H1 (cell line): ENCODE data around the gene RXRA. TPM values are rescaled to one million over a fixed set of nuclear protein-coding genes. Genes with fewer than 3 reads are reported as not detected.

Source experiments
- CTCF ChIA-PET: fragments of 300-600 bp; sonication (Branson Sonifier 250); formaldehyde crosslinking; loops from one replicate; lab custom pipeline; 2021; ENCODE audit not compliant: partially characterized antibody; lab: Charles Lee
- POLR2A ChIA-PET: fragments of 300-600 bp; sonication (Branson Sonifier 250); formaldehyde crosslinking; loops from one replicate; lab custom pipeline; 2021; ENCODE audit warnings: inconsistent platforms; ENCODE audit not compliant: partially characterized antibody; lab: Charles Lee
- DNase-seq, 2 experiments: peaks; one replicate each; pipeline versions ENCODE4 v3.0.0 to v3.0.0-alpha.2; 2010 to 2022; ENCODE audit warnings: low spot score in 2 of 2, low read depth in 1 of 2, mixed read lengths in 1 of 2
- FAIRE-seq: peaks from 2 replicates; lab custom pipeline; 2011; peaks lifted over from hg19 to GRCh38; lab: Jason Lieb, UNC
- H2AFZ ChIP-seq: 2 replicates; pipeline ENCODE4 v1.8.1; 2012; ENCODE audit warnings: low read length, inconsistent platforms
- H2AK5ac ChIP-seq: 2 replicates; pipeline ENCODE4 v1.6.1; 2013; ENCODE audit warnings: low read depth, low read length
- H2BK120ac ChIP-seq: replicated peaks from 2 replicates; pipeline ENCODE3; 2013; ENCODE audit warnings: low read depth, low read length, inconsistent platforms
- H2BK12ac ChIP-seq: 2 replicates; pipeline ENCODE4 v1.6.1; 2013; ENCODE audit warnings: low read depth, low read length
- H2BK15ac ChIP-seq: 2 replicates; pipeline ENCODE4 v1.6.1; 2013; ENCODE audit warnings: low read length
- H2BK20ac ChIP-seq: 2 replicates; pipeline ENCODE4 v1.6.1; 2013; ENCODE audit warnings: low read length
- H2BK5ac ChIP-seq: 2 replicates; pipeline ENCODE4 v1.6.1; 2013; ENCODE audit warnings: low read depth, low read length
- H3K14ac ChIP-seq: 2 replicates; pipeline ENCODE4 v1.6.1; 2013; ENCODE audit warnings: inconsistent platforms; ENCODE audit not compliant: insufficient read length
- H3K18ac ChIP-seq: 2 replicates; pipeline ENCODE4 v1.6.1; 2013; ENCODE audit warnings: low read length; ENCODE audit errors: extremely low read depth
- H3K23ac ChIP-seq: 2 replicates; pipeline ENCODE4 v1.6.1; 2013; ENCODE audit warnings: inconsistent platforms; ENCODE audit not compliant: insufficient read length
- H3K23me2 ChIP-seq: 2 replicates; pipeline ENCODE4 v1.6.1; 2013; ENCODE audit warnings: low read depth, low read length
- H3K27ac ChIP-seq: 2 replicates; pipeline ENCODE4 v1.6.1; 2011; ENCODE audit warnings: low read depth, low read length, inconsistent platforms
- H3K27me3 ChIP-seq, 4 experiments: replicated peaks in 1 of 4; 1 replicate in 1 of 4; 2 replicates in 3 of 4; pipeline versions ENCODE4 v1.6.1 to v1.8.1; 2011 to 2013; ENCODE audit warnings: low read length in 3 of 4, mild to moderate bottlenecking in 3 of 4, inconsistent platforms in 2 of 4, mixed read lengths in 2 of 4, moderate library complexity in 1 of 4; ENCODE audit not compliant: control insufficient read depth in 3 of 4, insufficient read depth in 3 of 4; ENCODE audit errors: extremely low read depth in 1 of 4
- H3K36me3 ChIP-seq, 4 experiments: 2 replicates each; pipeline versions ENCODE4 v1.6.1 to v1.8.1; 2011 to 2013; ENCODE audit warnings: mild to moderate bottlenecking in 4 of 4, low read length in 3 of 4, moderate library complexity in 2 of 4, control low read depth in 1 of 4, inconsistent platforms in 1 of 4; ENCODE audit not compliant: insufficient read depth in 4 of 4, control insufficient read depth in 2 of 4
- H3K4ac ChIP-seq: replicated peaks from 2 replicates; pipeline ENCODE3; 2013; ENCODE audit warnings: low read length, low read depth, mixed read lengths, inconsistent platforms; ENCODE audit not compliant: insufficient read length
- H3K4me1 ChIP-seq, 4 experiments: replicated peaks in 1 of 4; 1 replicate in 1 of 4; 2 replicates in 3 of 4; pipeline versions ENCODE4 v1.6.1 to v1.8.1; 2011 to 2013; ENCODE audit warnings: low read length in 3 of 4, inconsistent platforms in 2 of 4, mixed read lengths in 1 of 4; ENCODE audit not compliant: insufficient read depth in 4 of 4, control insufficient read depth in 3 of 4
- H3K4me2 ChIP-seq, 2 experiments: 2 replicates each; pipeline versions ENCODE4 v1.6.1 to v1.8.1; 2011 to 2013; ENCODE audit warnings: low read depth in 2 of 2, low read length in 2 of 2, control low read depth in 1 of 2, inconsistent platforms in 1 of 2, mild to moderate bottlenecking in 1 of 2; ENCODE audit not compliant: insufficient read depth in 1 of 2
- H3K4me3 ChIP-seq, 4 experiments: fragments of 200-600, 300-600 bp in 1 of 4; sonication (generic), shearing (Covaris generic), sonication (Bioruptor Twin) in 1 of 4; 2 replicates each; pipeline versions ENCODE4 v1.5.1 to v1.8.1; 2011 to 2016; ENCODE audit warnings: low read length in 4 of 4, low read depth in 3 of 4, control low read depth in 2 of 4, inconsistent platforms in 2 of 4, mild to moderate bottlenecking in 2 of 4, mixed read lengths in 1 of 4, moderate library complexity in 1 of 4; ENCODE audit not compliant: insufficient read depth in 2 of 4; ENCODE audit errors: extremely low read depth in 1 of 4
- H3K56ac ChIP-seq: replicated peaks from 2 replicates; pipeline ENCODE3; 2013; ENCODE audit warnings: low read depth, mild to moderate bottlenecking, mixed read lengths, low read length, inconsistent platforms; ENCODE audit not compliant: insufficient read length
- H3K79me1 ChIP-seq: 2 replicates; pipeline ENCODE4 v1.6.1; 2013; ENCODE audit warnings: low read depth, low read length, control low read depth
- H3K79me2 ChIP-seq, 2 experiments: 2 replicates each; pipeline versions ENCODE4 v1.6.1 to v1.8.1; 2012 to 2013; ENCODE audit warnings: low read length in 2 of 2, mild to moderate bottlenecking in 2 of 2, inconsistent platforms in 1 of 2; ENCODE audit not compliant: insufficient read depth in 2 of 2, control insufficient read depth in 1 of 2
- H3K9ac ChIP-seq, 4 experiments: replicated peaks in 1 of 4; 1 replicate in 1 of 4; 2 replicates in 3 of 4; pipeline versions ENCODE4 v1.6.1 to v1.8.1; 2011 to 2013; ENCODE audit warnings: low read depth in 3 of 4, low read length in 3 of 4, control low read depth in 2 of 4, mild to moderate bottlenecking in 2 of 4, moderate library complexity in 2 of 4, inconsistent platforms in 1 of 4; ENCODE audit errors: extremely low read depth in 1 of 4
- H3K9me3 ChIP-seq, 2 experiments: 2 replicates each; pipeline versions ENCODE4 v1.6.1 to v1.8.1; 2012 to 2013; ENCODE audit warnings: mild to moderate bottlenecking in 2 of 2, moderate library complexity in 2 of 2, control low read depth in 1 of 2, inconsistent platforms in 1 of 2, low read depth in 1 of 2, low read length in 1 of 2, mixed read lengths in 1 of 2; ENCODE audit not compliant: insufficient read depth in 2 of 2
- H4K20me1 ChIP-seq, 2 experiments: replicated peaks in 1 of 2; 2 replicates each; pipeline versions ENCODE3 to v1.8.1; 2011 to 2013; ENCODE audit warnings: inconsistent platforms in 2 of 2, low read length in 2 of 2, mild to moderate bottlenecking in 1 of 2; ENCODE audit not compliant: insufficient read depth in 2 of 2, control insufficient read depth in 1 of 2
- H4K5ac ChIP-seq: 2 replicates; pipeline ENCODE4 v1.6.1; 2013; ENCODE audit warnings: low read length, low read depth, mixed read lengths, inconsistent platforms; ENCODE audit not compliant: insufficient read length
- H4K8ac ChIP-seq: 2 replicates; pipeline ENCODE4 v1.8.0; 2013; ENCODE audit warnings: mild to moderate bottlenecking, moderate library complexity, low read length, inconsistent platforms; ENCODE audit not compliant: insufficient read depth; ENCODE audit errors: extremely low read depth
- H4K91ac ChIP-seq: replicated peaks from 2 replicates; pipeline ENCODE3; 2013; ENCODE audit warnings: low read length, mixed read lengths, inconsistent platforms; ENCODE audit not compliant: insufficient read length
- CHD2 ChIP-seq: IDR thresholded peaks from 2 replicates; pipeline ENCODE4 v1.6.1; 2012; ENCODE audit warnings: low read length, improper control_type of control experiment
- EGR1 ChIP-seq: IDR thresholded peaks from 2 replicates; pipeline ENCODE4 v1.6.1; 2011; ENCODE audit warnings: low read depth, low read length, borderline replicate concordance
- EZH2 ChIP-seq: fragments of 200-600 bp; sonication (generic); IDR thresholded peaks from 2 replicates; pipeline ENCODE4 v1.7.1; 2012; ENCODE audit warnings: low read depth, mild to moderate bottlenecking, moderate library complexity, low read length, inconsistent platforms; ENCODE audit not compliant: severe bottlenecking
- GTF2F1 ChIP-seq: IDR thresholded peaks from 2 replicates; pipeline ENCODE4 v1.6.1; 2012; ENCODE audit warnings: low read depth, low read length, improper control_type of control experiment, borderline replicate concordance
- JUN ChIP-seq: IDR thresholded peaks from 2 replicates; pipeline ENCODE4 v1.6.1; 2011; ENCODE audit warnings: low read depth, mild to moderate bottlenecking, improper control_type of control experiment, low read length
- PHF8 ChIP-seq: fragments of 200-600 bp; sonication (generic); conservative IDR thresholded peaks from 2 replicates; pipeline ENCODE4 v1.7.1; 2012; ENCODE audit warnings: low read depth, mild to moderate bottlenecking, inconsistent platforms, low read length, moderate library complexity
- RNF2 ChIP-seq: fragments of 200-900, 300-1000 bp; sonication (generic); IDR thresholded peaks from 2 replicates; pipeline ENCODE4 v1.7.1; 2016; ENCODE audit warnings: borderline replicate concordance, low read depth, mild to moderate bottlenecking, antibody characterized with exemption, low read length; ENCODE audit not compliant: poor library complexity, severe bottlenecking; ENCODE audit errors: missing control alignments
- SP1 ChIP-seq: IDR thresholded peaks from 2 replicates; pipeline ENCODE4 v1.6.1; 2011; ENCODE audit warnings: low read depth, low read length
- TAF7 ChIP-seq: optimal IDR thresholded peaks from 2 replicates; pipeline ENCODE3; 2011; ENCODE audit warnings: low read depth, mild to moderate bottlenecking, inconsistent platforms, low read length, moderate library complexity, borderline replicate concordance
- ZNF274 ChIP-seq: IDR thresholded peaks from 2 replicates; pipeline ENCODE4 v1.7.0; 2012; ENCODE audit warnings: low read length, borderline replicate concordance; ENCODE audit errors: extremely low read depth
- WGBS, 2 experiments: shearing (Covaris generic) in 1 of 2; methylation state at CpG; one replicate each; pipeline versions ENCODE4 v1.1.6 to v1.1.7; 2013 to 2015; ENCODE audit warnings: low lambda C conversion rate in 2 of 2, mixed read lengths in 2 of 2, inconsistent platforms in 1 of 2, low coverage in 1 of 2, missing lambda C conversion rate in 1 of 2; ENCODE audit not compliant: insufficient replicate concordance in 2 of 2, insufficient coverage in 1 of 2, insufficient read length in 1 of 2; ENCODE audit errors: extremely low coverage in 1 of 2, missing lambda C conversion rate in 1 of 2; 5-methylcytosine and 5-hydroxymethylcytosine counted together
- polyA plus RNA-seq, 7 experiments: library from polyadenylated mRNA; depleted of rRNA in 3 of 7; stranded (reverse) in 5 of 7; unstranded in 2 of 7; fragments of >200 nt in 5 of 7; fragments of 200-250 nt in 2 of 7; gene quantifications; 1 replicate in 5 of 7; 2 replicates in 1 of 7; 4 replicates in 1 of 7; pipeline versions ENCODE4 v1.2.1 to v1.2.3, GENCODE V29; 2011 to 2013; ENCODE audit warnings: missing spikeins in 2 of 7, mixed read lengths in 2 of 7
- total RNA-seq: library from RNA; stranded (reverse); fragmentation: NEBNext Ultra II Directional; extraction: Animal tissue kit (Norgen Biotek cat#: 25700); gene quantifications from 2 replicates; pipeline ENCODE4 v1.2.1, GENCODE V29; 2021
- TF ChIP-seq, protein P1 (sequence below): IDR thresholded peaks from 2 replicates; pipeline ENCODE4 v1.6.1; 2011; ENCODE audit warnings: low read length, improper control_type of control experiment

Gene RXRA
- total and polyA plus RNA-seq, 2 of the 8 experiments (the other 6 are each of a cell fraction or from before 2014, with no cell fraction given) = 9.8 to 29.4 TPM

DNA sequence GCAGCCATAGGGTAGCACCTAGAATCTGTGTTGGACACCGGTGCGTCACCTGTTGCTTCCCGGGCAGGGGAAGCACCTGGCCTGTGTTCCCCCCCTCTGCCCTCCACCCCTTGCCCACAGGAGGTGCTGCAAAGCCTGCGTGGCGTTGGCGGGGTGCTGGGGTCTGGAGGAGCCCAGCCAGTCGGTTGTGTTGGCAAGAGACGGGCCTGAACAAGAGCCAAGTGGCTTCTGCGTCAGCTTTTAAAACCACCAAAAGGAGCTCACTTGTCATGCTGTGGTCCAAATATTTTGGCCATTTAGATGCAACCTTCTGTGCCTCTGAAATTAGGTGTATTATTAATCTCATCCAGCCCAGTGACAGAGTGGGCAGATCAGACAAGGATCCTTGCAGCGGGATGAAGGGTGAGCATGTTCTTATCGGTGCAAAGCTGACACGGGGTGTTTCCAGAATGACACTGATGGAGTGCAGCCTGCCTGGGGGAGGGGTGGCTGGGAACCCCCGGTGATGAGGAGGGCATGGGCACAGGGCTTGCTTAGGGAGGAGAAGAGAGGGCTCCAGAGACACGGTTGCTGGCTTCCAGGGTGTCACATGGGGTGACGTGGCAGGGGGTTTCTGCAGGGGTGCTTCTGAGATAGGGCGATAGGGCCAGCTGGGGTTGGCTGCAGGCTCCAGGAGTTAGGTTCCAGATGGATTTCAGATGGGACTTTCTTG, 9.7 kb upstream of the RXRA start:
- no peak overlapping the region for H3K23ac ChIP-seq
- no peaks in the 10 kb centered on the region for H3K79me2 ChIP-seq
- H3K79me1 ChIP-seq = no peaks in the 10 kb centered on the region
- no peak overlapping the region for H2BK120ac ChIP-seq
- H3K9ac ChIP-seq = no peak overlapping the region
- H4K91ac ChIP-seq = no peak overlapping the region
- no peak overlapping the region for H2BK20ac ChIP-seq
- peaks cover 0 to 15% (median 10%) of the 10 kb centered on the region in 4 experiments; a peak in 6 of 7 replicates for H3K4me1 ChIP-seq
- no peak overlapping the region for H4K8ac ChIP-seq
- no peak overlapping the region for H3K18ac ChIP-seq
- ChIA-PET CTCF (no interaction called here), POLR2A (no interaction called here)
- H4K20me1 ChIP-seq = peaks cover 0 to 2% of the 10 kb centered on the region in 2 experiments
- H3K23me2 ChIP-seq = no peaks in the 10 kb centered on the region
- H3K9me3 ChIP-seq = 0 out of 4 replicates have a peak, but pooled peaks cover 0 to 2% of the 10 kb centered on the region in 2 experiments
- H2BK12ac ChIP-seq = no peak overlapping the region
- no peak overlapping the region for H2BK5ac ChIP-seq
- H3K36me3 ChIP-seq = no peaks in the 10 kb centered on the region
- H2AK5ac ChIP-seq = no peak overlapping the region
- no peak for DNase-seq
- H3K27ac ChIP-seq = no peak overlapping the region
- H2AFZ ChIP-seq = no peak overlapping the region
- H3K56ac ChIP-seq = no peak overlapping the region
- no peak overlapping the region for H2BK15ac ChIP-seq
- no peak for FAIRE-seq
- H4K5ac ChIP-seq = no peak overlapping the region
- H3K4me2 ChIP-seq = no peak overlapping the region
- no peak overlapping the region for H3K4me3 ChIP-seq
- H3K14ac ChIP-seq = no peak overlapping the region
- H3K27me3 ChIP-seq = no peaks in the 10 kb centered on the region; a peak in 1 of 7 replicates
- H3K4ac ChIP-seq = no peak overlapping the region
- 94% methylated on average over 14 of the region's 16 CpGs; no CpG with 5 or more reads in 1 of the 2 experiments for WGBS, 2 experiments
- TF ChIP-seq JUN = no peak
- TF ChIP-seq SP1 = no peak
- TF ChIP-seq CHD2 = no peak
- no peak for TF ChIP-seq EGR1
- TF ChIP-seq, protein P1, sequence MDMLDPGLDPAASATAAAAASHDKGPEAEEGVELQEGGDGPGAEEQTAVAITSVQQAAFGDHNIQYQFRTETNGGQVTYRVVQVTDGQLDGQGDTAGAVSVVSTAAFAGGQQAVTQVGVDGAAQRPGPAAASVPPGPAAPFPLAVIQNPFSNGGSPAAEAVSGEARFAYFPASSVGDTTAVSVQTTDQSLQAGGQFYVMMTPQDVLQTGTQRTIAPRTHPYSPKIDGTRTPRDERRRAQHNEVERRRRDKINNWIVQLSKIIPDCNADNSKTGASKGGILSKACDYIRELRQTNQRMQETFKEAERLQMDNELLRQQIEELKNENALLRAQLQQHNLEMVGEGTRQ = no peak
- TF ChIP-seq TAF7 = no peak
- TF ChIP-seq RNF2 = no peak
- no peak for TF ChIP-seq PHF8
- no peak for TF ChIP-seq ZNF274
- TF ChIP-seq EZH2 = no peak
- TF ChIP-seq GTF2F1 = no peak
